Measurements from ENCODE around the gene THSD7B.

DNA sequence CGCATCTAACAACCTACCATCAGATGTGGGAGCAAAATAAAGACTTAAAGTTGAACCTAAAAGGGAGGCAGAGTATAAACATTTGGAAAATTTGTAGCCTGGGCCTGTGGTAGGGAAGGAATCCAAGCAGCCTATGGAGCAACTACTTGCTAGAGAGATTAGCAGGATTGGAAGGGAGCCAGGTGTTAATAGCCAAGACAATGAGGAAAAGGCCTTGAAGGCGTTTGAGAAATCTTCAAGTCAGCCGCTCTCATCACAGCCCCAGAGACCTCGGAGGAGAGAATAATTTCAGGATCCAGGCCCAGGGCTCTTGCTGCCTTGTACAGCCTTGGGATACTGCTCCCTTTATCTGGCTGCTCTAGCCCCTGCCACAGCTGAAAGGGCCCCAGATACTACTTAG is 219.7 kb downstream of the THSD7B start:
- TF ChIP-seq, protein P1, sequence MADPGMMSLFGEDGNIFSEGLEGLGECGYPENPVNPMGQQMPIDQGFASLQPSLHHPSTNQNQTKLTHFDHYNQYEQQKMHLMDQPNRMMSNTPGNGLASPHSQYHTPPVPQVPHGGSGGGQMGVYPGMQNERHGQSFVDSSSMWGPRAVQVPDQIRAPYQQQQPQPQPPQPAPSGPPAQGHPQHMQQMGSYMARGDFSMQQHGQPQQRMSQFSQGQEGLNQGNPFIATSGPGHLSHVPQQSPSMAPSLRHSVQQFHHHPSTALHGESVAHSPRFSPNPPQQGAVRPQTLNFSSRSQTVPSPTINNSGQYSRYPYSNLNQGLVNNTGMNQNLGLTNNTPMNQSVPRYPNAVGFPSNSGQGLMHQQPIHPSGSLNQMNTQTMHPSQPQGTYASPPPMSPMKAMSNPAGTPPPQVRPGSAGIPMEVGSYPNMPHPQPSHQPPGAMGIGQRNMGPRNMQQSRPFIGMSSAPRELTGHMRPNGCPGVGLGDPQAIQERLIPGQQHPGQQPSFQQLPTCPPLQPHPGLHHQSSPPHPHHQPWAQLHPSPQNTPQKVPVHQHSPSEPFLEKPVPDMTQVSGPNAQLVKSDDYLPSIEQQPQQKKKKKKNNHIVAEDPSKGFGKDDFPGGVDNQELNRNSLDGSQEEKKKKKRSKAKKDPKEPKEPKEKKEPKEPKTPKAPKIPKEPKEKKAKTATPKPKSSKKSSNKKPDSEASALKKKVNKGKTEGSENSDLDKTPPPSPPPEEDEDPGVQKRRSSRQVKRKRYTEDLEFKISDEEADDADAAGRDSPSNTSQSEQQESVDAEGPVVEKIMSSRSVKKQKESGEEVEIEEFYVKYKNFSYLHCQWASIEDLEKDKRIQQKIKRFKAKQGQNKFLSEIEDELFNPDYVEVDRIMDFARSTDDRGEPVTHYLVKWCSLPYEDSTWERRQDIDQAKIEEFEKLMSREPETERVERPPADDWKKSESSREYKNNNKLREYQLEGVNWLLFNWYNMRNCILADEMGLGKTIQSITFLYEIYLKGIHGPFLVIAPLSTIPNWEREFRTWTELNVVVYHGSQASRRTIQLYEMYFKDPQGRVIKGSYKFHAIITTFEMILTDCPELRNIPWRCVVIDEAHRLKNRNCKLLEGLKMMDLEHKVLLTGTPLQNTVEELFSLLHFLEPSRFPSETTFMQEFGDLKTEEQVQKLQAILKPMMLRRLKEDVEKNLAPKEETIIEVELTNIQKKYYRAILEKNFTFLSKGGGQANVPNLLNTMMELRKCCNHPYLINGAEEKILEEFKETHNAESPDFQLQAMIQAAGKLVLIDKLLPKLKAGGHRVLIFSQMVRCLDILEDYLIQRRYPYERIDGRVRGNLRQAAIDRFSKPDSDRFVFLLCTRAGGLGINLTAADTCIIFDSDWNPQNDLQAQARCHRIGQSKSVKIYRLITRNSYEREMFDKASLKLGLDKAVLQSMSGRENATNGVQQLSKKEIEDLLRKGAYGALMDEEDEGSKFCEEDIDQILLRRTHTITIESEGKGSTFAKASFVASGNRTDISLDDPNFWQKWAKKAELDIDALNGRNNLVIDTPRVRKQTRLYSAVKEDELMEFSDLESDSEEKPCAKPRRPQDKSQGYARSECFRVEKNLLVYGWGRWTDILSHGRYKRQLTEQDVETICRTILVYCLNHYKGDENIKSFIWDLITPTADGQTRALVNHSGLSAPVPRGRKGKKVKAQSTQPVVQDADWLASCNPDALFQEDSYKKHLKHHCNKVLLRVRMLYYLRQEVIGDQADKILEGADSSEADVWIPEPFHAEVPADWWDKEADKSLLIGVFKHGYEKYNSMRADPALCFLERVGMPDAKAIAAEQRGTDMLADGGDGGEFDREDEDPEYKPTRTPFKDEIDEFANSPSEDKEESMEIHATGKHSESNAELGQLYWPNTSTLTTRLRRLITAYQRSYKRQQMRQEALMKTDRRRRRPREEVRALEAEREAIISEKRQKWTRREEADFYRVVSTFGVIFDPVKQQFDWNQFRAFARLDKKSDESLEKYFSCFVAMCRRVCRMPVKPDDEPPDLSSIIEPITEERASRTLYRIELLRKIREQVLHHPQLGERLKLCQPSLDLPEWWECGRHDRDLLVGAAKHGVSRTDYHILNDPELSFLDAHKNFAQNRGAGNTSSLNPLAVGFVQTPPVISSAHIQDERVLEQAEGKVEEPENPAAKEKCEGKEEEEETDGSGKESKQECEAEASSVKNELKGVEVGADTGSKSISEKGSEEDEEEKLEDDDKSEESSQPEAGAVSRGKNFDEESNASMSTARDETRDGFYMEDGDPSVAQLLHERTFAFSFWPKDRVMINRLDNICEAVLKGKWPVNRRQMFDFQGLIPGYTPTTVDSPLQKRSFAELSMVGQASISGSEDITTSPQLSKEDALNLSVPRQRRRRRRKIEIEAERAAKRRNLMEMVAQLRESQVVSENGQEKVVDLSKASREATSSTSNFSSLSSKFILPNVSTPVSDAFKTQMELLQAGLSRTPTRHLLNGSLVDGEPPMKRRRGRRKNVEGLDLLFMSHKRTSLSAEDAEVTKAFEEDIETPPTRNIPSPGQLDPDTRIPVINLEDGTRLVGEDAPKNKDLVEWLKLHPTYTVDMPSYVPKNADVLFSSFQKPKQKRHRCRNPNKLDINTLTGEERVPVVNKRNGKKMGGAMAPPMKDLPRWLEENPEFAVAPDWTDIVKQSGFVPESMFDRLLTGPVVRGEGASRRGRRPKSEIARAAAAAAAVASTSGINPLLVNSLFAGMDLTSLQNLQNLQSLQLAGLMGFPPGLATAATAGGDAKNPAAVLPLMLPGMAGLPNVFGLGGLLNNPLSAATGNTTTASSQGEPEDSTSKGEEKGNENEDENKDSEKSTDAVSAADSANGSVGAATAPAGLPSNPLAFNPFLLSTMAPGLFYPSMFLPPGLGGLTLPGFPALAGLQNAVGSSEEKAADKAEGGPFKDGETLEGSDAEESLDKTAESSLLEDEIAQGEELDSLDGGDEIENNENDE (IDR thresholded peaks at IDR 0.05; ENCODE audit: low read depth, low read length): no peak
- TF ChIP-seq ZBTB8A (IDR thresholded peaks at IDR 0.05; ENCODE audit: partially characterized antibody) (no peak), ZNF174 (CRISPR knock-in tag; IDR thresholded peaks at IDR 0.05) (no peak), ZNF217 (CRISPR knock-in tag; IDR thresholded peaks at IDR 0.05) (no peak), CHD4 (IDR thresholded peaks at IDR 0.05; ENCODE audit: insufficient read depth, insufficient replicate concordance, low read depth, low read length, poor library complexity, severe bottlenecking) (no peak)
- TF ChIP-seq, protein P2, sequence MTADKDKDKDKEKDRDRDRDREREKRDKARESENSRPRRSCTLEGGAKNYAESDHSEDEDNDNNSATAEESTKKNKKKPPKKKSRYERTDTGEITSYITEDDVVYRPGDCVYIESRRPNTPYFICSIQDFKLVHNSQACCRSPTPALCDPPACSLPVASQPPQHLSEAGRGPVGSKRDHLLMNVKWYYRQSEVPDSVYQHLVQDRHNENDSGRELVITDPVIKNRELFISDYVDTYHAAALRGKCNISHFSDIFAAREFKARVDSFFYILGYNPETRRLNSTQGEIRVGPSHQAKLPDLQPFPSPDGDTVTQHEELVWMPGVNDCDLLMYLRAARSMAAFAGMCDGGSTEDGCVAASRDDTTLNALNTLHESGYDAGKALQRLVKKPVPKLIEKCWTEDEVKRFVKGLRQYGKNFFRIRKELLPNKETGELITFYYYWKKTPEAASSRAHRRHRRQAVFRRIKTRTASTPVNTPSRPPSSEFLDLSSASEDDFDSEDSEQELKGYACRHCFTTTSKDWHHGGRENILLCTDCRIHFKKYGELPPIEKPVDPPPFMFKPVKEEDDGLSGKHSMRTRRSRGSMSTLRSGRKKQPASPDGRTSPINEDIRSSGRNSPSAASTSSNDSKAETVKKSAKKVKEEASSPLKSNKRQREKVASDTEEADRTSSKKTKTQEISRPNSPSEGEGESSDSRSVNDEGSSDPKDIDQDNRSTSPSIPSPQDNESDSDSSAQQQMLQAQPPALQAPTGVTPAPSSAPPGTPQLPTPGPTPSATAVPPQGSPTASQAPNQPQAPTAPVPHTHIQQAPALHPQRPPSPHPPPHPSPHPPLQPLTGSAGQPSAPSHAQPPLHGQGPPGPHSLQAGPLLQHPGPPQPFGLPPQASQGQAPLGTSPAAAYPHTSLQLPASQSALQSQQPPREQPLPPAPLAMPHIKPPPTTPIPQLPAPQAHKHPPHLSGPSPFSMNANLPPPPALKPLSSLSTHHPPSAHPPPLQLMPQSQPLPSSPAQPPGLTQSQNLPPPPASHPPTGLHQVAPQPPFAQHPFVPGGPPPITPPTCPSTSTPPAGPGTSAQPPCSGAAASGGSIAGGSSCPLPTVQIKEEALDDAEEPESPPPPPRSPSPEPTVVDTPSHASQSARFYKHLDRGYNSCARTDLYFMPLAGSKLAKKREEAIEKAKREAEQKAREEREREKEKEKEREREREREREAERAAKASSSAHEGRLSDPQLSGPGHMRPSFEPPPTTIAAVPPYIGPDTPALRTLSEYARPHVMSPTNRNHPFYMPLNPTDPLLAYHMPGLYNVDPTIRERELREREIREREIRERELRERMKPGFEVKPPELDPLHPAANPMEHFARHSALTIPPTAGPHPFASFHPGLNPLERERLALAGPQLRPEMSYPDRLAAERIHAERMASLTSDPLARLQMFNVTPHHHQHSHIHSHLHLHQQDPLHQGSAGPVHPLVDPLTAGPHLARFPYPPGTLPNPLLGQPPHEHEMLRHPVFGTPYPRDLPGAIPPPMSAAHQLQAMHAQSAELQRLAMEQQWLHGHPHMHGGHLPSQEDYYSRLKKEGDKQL (CRISPR knock-in tag; IDR thresholded peaks at IDR 0.05; ENCODE audit: borderline replicate concordance): no peak
- TF ChIP-seq, protein P3, sequence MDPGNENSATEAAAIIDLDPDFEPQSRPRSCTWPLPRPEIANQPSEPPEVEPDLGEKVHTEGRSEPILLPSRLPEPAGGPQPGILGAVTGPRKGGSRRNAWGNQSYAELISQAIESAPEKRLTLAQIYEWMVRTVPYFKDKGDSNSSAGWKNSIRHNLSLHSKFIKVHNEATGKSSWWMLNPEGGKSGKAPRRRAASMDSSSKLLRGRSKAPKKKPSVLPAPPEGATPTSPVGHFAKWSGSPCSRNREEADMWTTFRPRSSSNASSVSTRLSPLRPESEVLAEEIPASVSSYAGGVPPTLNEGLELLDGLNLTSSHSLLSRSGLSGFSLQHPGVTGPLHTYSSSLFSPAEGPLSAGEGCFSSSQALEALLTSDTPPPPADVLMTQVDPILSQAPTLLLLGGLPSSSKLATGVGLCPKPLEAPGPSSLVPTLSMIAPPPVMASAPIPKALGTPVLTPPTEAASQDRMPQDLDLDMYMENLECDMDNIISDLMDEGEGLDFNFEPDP (CRISPR knock-in tag; IDR thresholded peaks at IDR 0.05): no peak

All from K562 (cell line).